Jurkat, Clone E6-1 (cell line): Measurements from ENCODE around the gene TMEM218.
"Not testable (repeated sequence)": the region's sequence is repeated elsewhere in the genome, so short reads cannot be mapped to it uniquely, and the experiment has no call there.

Experiments
- DNase-seq: peaks from one replicate; pipeline ENCODE4 v3.0.0-alpha.2; 2011; ENCODE audit warnings: low read depth, low spot score
- H3K4me3 ChIP-seq: 2 replicates; pipeline ENCODE4 v1.5.1; 2011; ENCODE audit warnings: mild to moderate bottlenecking, low read length, control low read depth, moderate library complexity

The TMEM218 gene

GRCh38 chr11:125092669-125093068 lies 18.8 kb downstream of the TMEM218 start:
- no peak overlapping the region for H3K4me3 ChIP-seq
- no peak for DNase-seq

GRCh38 chr11:125091877-125092664 lies 19.4 kb downstream of the TMEM218 start:
- no peak for DNase-seq
- no peak overlapping the region for H3K4me3 ChIP-seq

DNA sequence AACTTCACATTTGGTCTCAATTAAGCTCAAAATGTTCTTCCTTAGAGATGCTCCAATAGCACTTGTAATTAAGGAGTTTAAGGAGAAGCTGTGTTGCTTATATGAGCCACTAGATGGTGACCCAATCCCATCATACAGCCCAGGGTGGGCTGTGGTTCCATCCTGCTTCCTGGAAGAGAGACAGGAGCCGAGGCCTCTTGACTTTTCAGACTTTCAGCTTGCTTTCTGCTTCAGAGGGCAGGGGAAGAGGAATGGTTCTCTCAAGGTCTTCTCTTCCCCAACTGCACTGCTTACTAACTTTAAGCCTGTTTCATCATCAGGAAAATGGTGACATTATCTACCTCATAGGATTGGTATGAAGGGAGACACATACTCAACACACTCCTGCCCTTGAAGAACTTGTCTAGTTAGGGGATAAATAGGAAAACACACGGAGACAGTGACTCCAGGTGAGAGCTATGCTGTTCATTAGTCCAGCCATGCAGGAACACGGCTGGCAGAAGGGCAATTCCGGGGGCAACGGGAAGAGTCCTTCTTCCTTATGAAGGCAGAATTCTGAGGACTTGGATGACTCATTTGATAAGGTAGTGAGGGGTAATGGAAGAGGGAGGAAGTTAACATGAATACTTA lies 20.1 kb downstream of the TMEM218 start:
- DNase-seq, result peak; percentile 32
- no peak overlapping the region for H3K4me3 ChIP-seq

DNA sequence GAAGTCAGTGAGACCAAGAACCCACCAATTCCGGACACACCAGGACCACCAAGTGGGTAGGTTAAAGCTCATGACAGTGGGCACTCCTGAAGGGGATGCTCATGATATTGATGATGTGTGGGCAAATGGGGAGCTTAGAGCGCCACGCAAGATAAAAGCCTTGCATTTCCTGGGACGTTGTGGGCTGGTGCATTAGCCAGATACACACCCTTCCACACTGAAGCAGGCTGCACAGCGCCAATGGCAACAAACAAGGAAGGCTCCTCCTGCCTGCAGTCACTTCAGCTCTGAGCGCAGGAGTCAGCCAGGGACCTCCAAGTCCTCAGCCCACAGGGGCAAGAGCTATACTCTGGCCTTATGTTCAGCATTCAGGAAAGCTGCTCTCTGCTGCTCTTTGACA lies 20.6 kb downstream of the TMEM218 start:
- no peak for DNase-seq
- no peak overlapping the region for H3K4me3 ChIP-seq

DNA sequence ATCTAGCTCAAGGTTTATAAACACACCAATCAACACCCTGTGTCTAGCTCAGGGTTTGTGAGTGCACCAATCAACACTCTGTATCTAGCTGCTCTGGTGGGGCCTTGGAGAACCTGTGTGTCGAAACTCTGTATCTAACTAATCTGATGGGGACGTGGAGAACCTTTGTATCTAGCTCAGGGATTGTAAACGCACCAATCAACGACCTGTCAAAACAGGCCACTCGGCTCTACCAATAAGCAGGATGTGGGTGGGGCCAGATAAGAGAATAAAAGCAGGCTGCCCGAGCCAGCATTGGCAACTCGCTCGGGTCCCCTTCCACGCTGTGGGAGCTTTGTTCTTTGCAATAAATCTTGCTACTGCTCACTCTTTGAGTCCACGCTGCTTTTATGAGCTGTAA lies 21.3 kb downstream of the TMEM218 start:
- DNase-seq, H3K4me3 ChIP-seq: not testable (repeated sequence)

GRCh38 chr11:125089481-125089880 lies 21.9 kb downstream of the TMEM218 start:
- not testable (repeated sequence) for H3K4me3 ChIP-seq, DNase-seq

DNA sequence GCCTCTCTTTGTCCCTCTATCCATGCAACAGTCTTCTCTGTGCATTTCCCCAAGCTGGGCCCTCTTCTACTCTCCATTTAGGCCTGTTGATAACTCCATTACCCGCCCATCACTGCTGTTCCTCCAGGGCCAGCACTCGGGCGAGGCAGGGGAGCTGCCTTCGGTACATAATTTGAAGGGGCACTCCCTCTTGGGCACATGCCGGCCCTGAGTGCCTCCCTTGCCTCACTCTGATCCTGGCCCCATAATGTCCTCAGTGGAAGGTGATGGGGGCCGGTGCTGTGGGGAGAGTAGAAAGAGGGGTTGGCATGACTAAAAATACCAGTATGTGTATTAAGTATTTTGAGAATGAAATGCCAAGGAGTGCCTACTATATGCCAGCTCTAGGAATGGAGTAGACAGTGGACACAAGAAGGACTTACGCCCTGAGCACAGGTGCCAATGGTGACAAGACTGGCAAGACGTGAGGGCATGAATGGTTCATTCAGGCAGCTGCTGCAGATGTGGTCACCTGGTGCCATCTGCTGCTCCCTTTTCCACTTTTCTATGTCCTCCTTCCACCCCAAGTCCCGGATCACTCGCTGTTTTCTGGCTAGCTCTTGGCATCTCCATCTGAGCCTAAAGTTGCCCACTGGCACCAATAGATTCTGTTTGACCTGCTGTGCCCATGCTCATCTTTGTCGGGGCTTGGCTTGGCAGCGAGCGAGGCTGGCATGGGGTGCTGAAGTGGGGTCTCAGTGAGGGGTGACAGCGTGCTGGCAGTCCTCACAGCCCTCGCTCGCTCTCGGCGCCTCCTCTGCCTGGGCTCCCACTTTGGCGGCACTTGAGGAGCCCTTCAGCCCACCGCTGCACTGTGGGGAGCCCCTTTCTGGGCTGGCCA lies 22.6 kb downstream of the TMEM218 start:
- no peak overlapping the region for H3K4me3 ChIP-seq
- no peak for DNase-seq

DNA sequence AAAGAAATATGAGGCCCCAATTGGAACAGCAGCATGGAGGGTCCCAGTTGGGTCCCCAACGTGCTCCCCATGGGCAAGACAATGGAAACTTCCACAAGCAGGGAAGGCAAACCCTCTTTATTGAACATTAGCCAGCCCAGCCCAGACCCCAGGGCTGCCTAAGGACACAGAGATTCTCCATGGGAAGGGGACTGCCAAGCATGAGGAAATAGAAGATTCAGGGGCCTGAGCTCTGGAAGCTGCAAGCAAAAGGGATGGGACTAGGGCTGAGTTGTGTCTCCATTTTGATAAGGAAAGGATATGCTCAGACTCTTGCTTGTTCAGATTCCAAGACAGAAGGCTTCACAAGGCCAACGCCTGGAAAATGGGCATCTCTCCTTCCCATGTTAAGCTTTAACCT lies 23.3 kb downstream of the TMEM218 start:
- no peak for DNase-seq
- H3K4me3 ChIP-seq, result no peak overlapping the region

DNA sequence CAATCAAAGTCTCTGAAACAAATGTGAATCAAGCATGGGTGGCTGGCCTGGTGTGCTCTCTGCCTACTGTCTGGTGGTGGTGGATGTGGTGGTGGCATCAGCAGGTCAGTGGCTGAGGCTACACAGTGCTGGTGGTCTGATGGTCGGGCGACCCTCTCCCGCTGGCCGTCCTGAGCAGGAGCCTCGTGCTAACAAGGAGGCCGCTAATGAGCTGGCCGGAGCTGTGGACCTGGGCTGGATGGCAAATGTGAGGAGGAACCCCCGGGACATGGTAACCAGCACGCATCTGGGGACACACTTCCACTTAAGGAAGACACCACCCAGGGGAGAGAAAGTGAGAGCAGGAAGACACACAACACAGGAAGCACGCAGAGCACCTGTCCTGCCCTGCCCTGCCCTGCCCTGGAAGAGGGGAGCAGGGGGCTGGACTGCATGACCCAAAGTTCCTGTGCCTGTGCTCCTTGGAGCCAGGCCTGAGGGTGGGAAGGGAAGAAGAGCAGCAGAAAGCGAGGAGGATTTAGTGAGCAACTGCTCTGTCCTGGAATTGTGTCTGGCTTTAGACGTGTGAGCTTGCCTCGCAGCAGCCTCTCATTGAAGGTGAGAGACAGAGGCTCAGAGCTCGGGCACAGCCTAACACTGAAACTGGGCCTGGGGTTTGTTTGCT lies 24.7 kb downstream of the TMEM218 start:
- no peak overlapping the region for H3K4me3 ChIP-seq
- DNase-seq, result no peak

GRCh38 chr11:125085301-125086081 lies 25.9 kb downstream of the TMEM218 start:
- no peak for DNase-seq
- H3K4me3 ChIP-seq, result no peak overlapping the region

GRCh38 chr11:125084761-125085231 lies 26.6 kb downstream of the TMEM218 start:
- DNase-seq, result no peak
- no peak overlapping the region for H3K4me3 ChIP-seq

- H3K4me3 ChIP-seq, result no peak overlapping the region
- DNase-seq, result no peak
Observed at GRCh38 chr11:125084057-125084416, 27.4 kb downstream of the TMEM218 start.

DNA sequence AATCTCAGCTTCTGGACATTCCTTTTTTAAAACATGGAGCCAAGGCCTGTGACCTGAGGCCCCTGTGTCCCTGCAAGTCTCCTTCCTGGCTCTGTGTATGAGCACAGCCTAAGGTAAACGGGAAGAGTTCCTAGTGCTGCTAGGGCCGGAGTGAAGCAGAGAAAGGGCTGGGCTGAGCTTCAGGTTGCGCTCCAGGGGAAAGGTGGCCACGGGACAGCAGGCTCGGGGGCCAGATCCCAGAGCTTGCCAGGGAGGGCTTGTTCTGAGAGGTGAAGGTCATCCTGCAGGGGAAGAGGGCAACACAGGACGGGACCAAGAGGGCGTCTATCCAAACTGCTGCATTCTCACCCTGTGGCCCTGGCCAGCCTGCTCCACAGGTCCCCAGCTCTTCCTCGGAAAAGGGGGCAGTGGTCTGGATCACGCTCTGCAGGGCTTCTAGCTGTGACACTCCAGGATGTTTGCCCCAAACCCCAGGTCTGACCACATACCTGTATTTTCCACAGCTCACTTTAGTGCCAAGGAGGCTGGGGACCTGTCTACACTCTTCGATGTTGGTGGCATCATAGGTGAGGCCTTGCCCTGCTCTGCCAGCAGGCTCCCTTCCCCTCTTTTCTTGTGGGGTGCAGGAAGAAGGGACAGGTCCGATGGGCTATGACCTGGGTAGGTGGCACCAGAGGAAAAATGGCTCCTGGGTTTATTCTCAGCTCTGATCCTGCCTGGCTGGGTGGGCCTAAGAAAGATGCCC lies 27.9 kb downstream of the TMEM218 start:
- H3K4me3 ChIP-seq, result no peak overlapping the region
- no peak for DNase-seq

DNA sequence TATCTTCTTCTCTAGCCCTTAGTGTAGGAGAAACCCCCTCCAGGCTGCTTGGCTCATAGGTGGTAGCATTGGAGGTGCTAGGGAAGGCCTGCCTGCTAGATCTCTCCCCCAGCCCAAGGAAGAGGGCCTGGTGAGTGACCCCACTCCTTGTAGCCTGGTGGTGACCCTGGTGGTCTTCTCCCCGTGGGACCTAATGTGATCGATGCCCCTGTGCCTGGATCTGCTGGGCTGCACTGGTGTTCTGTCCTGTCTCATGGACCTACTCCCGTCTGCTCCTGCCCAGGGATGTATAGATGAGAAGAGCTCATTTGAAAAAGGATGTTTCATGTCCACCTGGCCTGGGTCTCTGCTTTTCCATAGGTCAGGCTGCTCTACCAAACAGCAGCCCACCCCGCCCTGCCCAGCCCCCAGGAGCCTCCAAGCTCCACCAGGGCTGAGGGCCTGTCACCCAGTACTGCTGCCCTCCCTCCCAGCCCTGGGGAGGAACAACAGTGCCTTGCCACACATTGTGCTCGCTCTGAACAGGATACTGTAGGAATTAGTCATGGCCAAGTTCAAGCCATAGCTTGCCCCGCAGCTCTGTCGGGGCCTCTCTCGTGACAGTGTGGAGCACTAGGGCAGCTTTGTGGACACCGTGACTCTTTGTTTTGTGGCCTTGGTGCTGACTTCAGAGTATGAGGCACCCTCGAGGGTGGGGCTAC lies 28.7 kb downstream of the TMEM218 start:
- no peak overlapping the region for H3K4me3 ChIP-seq
- no peak for DNase-seq

DNA sequence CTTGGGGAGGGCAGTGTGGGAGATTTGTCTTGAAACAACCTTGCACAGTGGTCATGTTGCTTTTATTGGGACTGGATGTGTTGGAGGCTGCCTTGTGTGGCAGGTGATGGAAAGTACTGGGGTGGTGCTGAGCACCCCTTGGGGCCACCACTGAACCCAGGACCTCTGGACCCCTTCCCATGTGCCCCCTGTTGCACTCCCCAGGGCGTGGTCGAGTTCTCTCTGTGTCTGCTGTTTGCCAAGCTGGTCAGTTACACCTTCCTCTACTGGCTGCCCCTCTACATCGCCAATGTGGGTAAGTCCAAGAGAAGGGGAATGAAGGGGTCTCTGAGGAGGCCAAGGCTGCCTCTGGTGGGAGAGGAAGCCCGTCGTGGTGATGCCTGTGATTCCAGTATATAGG lies 29.4 kb downstream of the TMEM218 start:
- H3K4me3 ChIP-seq, result no peak overlapping the region
- DNase-seq, result no peak

- no peak overlapping the region for H3K4me3 ChIP-seq
- DNase-seq, result no peak
Observed at GRCh38 chr11:125081098-125081798, 30.2 kb downstream of the TMEM218 start.

- no peak for DNase-seq
- H3K4me3 ChIP-seq, result no peak overlapping the region
Observed at GRCh38 chr11:125080531-125080911, 30.9 kb downstream of the TMEM218 start.
